Stomach (tissue), 9 donors: ENCODE results near the gene GKAP1. TPM values are rescaled to one million over a fixed set of nuclear protein-coding genes. Genes with fewer than 3 reads are reported as not detected.

ENCODE experiments used
- DNase-seq, 2 donors: peaks; one replicate each; pipeline versions ENCODE4 v3.0.0 to v3.0.0-alpha.2; 2013 to 2019
- H3K27ac ChIP-seq, 5 donors: fragments of 200-600 bp in 4 of 5; sonication (generic) in 4 of 5; one replicate each; pipeline ENCODE4 v1.5.1; 2013 to 2019; ENCODE audit warnings: mild to moderate bottlenecking in 1 of 5, moderate library complexity in 1 of 5
- H3K27me3 ChIP-seq, 3 donors: fragments of 200-600 bp; sonication (generic); one replicate each; pipeline ENCODE4 v1.5.1; 2017 to 2019; ENCODE audit warnings: mixed run types in 1 of 3
- H3K36me3 ChIP-seq, 4 donors: fragments of 200-600 bp; sonication (generic); 1 replicate in 3 of 4; 2 replicates in 1 of 4; pipeline ENCODE4 v1.5.1; 2016 to 2019
- H3K4me1 ChIP-seq, 4 donors: fragments of 200-600 bp; sonication (generic); one replicate each; pipeline ENCODE4 v1.5.1; 2016 to 2019
- H3K4me3 ChIP-seq, 4 donors: fragments of 200-600 bp; sonication (generic) in 3 of 4; one replicate each; pipeline ENCODE4 v1.5.1; 2016 to 2019; ENCODE audit warnings: mild to moderate bottlenecking in 1 of 4
- H3K9me3 ChIP-seq, 4 donors: fragments of 200-600 bp; sonication (generic); one replicate each; pipeline ENCODE4 v1.5.1; 2016 to 2019
- CTCF ChIP-seq, 7 experiments: fragments of 450-650 bp in 4 of 7; fragments of 200-600 bp in 3 of 7; sonication (generic) in 3 of 7; IDR thresholded peaks; one replicate each; pipeline ENCODE4 v1.5.1; 2016 to 2019; ENCODE audit warnings: antibody characterized with exemption in 7 of 7, control low read depth in 2 of 7, mild to moderate bottlenecking in 1 of 7
- EP300 ChIP-seq: sonication (generic); formaldehyde crosslinking; IDR thresholded peaks from one replicate; pipeline ENCODE4 v1.6.1; 2017; ENCODE audit warnings: antibody characterized with exemption
- POLR2A ChIP-seq, 4 donors: fragments of 450-650 bp; IDR thresholded peaks; one replicate each; pipeline ENCODE4 v1.6.1; 2016; ENCODE audit warnings: antibody characterized with exemption in 4 of 4, control low read depth in 2 of 4, mild to moderate bottlenecking in 1 of 4, moderate library complexity in 1 of 4
- POLR2AphosphoS5 ChIP-seq, 3 donors: sonication (generic); formaldehyde crosslinking; IDR thresholded peaks; one replicate each; pipeline ENCODE4 v1.6.1; 2016; ENCODE audit warnings: antibody characterized with exemption in 3 of 3
- WGBS, 5 donors: extraction: QIAGEN DNeasy Blood & Tissue Kit in 3 of 5; methylation state at CpG; one replicate each; pipeline versions ENCODE4 v1.1.5 to v1.1.7; 2013 to 2018; 5-methylcytosine and 5-hydroxymethylcytosine counted together
- intact Hi-C: fragments of 100-400 bp; cut with DNase I; formaldehyde crosslinking; loops from one replicate; pipeline ENCODE4 v1.15.1; 2023; ENCODE audit warnings: low total_unique reads
- polyA plus RNA-seq, 3 donors: library from polyadenylated mRNA; stranded (reverse); fragments of 200-250 nt; gene quantifications; one replicate each; pipeline ENCODE4 v1.2.3, GENCODE V29; 2013
- total RNA-seq, 5 donors: library from RNA; depleted of rRNA; stranded (reverse); fragments of >200 nt; gene quantifications; one replicate each; pipeline versions ENCODE4 v1.1.0 to v1.2.3, GENCODE V29; 2014 to 2016
- donor health status: healthy with polysubstance abuse.
- donor health status: Bipolar disorder and iron deficiency.
- donor health status: healthy.

Gene GKAP1
- total and polyA plus RNA-seq, 8 donors: 4.7 to 32.7 (median 10.3) TPM

DNA sequence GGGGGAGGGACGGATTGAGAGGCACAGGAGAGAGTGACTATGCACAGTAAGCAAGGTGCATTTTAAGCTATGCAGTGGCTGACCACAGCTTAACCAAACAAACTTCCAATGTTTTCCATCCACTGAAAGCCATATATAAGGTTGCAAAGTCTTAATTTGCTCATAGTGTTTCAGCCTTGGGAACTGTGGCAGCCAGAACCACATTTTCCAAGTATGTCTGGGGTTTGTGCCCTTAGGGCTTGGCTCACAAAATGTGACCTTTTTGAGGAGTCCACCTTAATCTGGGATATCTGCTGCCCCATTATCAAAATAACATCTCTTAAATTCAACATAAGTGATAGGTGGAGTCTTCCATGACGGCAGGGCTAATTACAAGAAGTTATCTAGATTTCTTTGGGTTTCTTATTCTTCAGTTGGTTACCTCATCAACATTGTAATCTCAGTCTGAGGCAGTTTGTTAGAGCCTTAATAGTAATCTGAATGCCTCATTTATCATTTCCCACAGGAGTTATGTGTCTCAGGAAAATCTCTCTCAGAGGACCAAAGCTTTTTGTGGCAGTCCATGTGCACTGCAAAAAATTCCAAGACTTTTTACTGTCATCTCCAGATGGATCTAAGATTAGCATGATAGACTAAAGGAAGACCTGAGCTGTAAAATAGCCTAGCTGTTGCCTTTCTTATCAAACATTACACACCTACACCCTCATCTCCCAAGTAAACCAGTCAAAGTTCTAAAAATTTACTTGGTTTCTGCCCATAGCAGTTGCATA, 94.7 kb downstream of the GKAP1 start:
- Histone ChIP-seq H3K4me3 (no peak overlapping the region), H3K36me3 (no peaks in the 10 kb centered on the region), H3K9me3 (peaks cover 0 to 7% (median 3%) of the 10 kb centered on the region in 4 donors), H3K27ac (no peak overlapping the region), H3K27me3 (no peaks in the 10 kb centered on the region), H3K4me1 (no peaks in the 10 kb centered on the region)
- intact Hi-C loops: no loop called here
- 61 to 85% (median 73%) methylated on average over 2 of the region's 2 CpGs for WGBS, 5 donors
- TF ChIP-seq POLR2A (IDR thresholded peaks at IDR 0.05): no peak
- no peak for TF ChIP-seq EP300
- no peak for TF ChIP-seq POLR2AphosphoS5 (IDR thresholded peaks at IDR 0.05)
- no peak for TF ChIP-seq CTCF (IDR thresholded peaks at IDR 0.05)
- no peak for DNase-seq

DNA sequence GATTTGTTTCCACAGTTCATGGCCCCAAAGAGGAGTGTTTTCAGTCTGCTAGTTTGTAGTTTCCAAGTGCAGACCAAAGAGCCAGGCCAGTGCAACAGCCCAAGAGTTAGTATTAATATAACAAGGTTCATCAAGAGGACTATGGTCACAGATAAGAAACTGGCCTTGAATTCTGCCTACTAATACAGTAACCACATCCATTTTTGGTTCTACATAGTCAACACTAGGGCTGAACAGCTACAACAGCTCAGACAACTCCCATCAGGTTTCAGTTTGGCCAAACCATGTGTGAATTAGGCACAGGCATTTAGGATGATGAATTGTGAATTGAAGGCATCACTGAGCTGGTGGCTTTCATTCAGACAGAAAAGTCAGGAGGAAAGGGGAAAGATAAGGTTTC, 96.1 kb downstream of the GKAP1 start:
- intact Hi-C loops: no loop called here
- H3K36me3 ChIP-seq: no peaks in the 10 kb centered on the region

GRCh38 chr9:83715794-83716193, 101.8 kb downstream of the GKAP1 start:
- no peak for DNase-seq
- H3K9me3 ChIP-seq: peaks cover 0 to 7% (median 2%) of the 10 kb centered on the region in 4 donors
- no peak for TF ChIP-seq POLR2A (IDR thresholded peaks at IDR 0.05)
- TF ChIP-seq POLR2AphosphoS5 (IDR thresholded peaks at IDR 0.05): no peak
- no peak for TF ChIP-seq CTCF (IDR thresholded peaks at IDR 0.05)
- TF ChIP-seq EP300: no peak
- intact Hi-C loops: no loop called here
- no peaks in the 10 kb centered on the region for H3K4me1 ChIP-seq
- no peak overlapping the region for H3K4me3 ChIP-seq
- H3K36me3 ChIP-seq: peaks cover 0 to 9% (median 0%) of the 10 kb centered on the region in 4 donors
- no peak overlapping the region for H3K27ac ChIP-seq
- H3K27me3 ChIP-seq: no peaks in the 10 kb centered on the region

More for the DNA sequence above, 96.1 kb downstream of the GKAP1 start:
- Histone ChIP-seq H3K9me3 (peaks cover 0 to 8% (median 3%) of the 10 kb centered on the region in 4 donors), H3K27ac (no peak overlapping the region), H3K4me1 (no peaks in the 10 kb centered on the region), H3K27me3 (no peaks in the 10 kb centered on the region), H3K4me3 (no peak overlapping the region)
- DNase-seq: no peak
- no peak for TF ChIP-seq EP300
- TF ChIP-seq POLR2A (IDR thresholded peaks at IDR 0.05): no peak

DNA sequence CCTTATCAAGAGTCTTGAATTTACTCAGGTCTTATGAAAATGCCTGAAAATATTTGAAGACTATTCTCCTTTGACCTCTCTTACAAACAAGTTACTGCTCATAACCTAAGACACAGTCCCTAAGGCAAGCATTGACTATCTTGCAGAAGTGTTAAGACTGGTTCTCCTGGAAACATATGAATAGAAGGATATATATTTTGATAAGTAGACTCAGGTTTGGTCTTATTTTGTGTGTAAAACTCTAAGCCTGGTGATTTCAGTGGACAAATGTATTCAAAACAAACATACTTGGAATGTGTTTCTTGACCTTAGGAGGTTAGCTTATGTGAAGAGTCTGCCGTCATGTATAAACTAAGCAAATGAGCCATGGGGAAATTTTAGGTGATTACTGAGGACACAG, 102.3 kb downstream of the GKAP1 start:
- intact Hi-C loops: no loop called here
- H3K9me3 ChIP-seq: peaks cover 0 to 7% (median 2%) of the 10 kb centered on the region in 4 donors
- no peaks in the 10 kb centered on the region for H3K4me1 ChIP-seq
- WGBS, 5 donors: 62 to 71% (median 67%) methylated on average over 1 of the region's 1 CpG
- TF ChIP-seq POLR2A (IDR thresholded peaks at IDR 0.05) (no peak), POLR2AphosphoS5 (IDR thresholded peaks at IDR 0.05) (no peak), CTCF (IDR thresholded peaks at IDR 0.05) (no peak), EP300 (no peak)
- no peak overlapping the region for H3K4me3 ChIP-seq
- H3K36me3 ChIP-seq: peaks cover 0 to 9% (median 0%) of the 10 kb centered on the region in 4 donors
- no peak for DNase-seq
- no peaks in the 10 kb centered on the region for H3K27me3 ChIP-seq
- H3K27ac ChIP-seq: no peak overlapping the region

DNA sequence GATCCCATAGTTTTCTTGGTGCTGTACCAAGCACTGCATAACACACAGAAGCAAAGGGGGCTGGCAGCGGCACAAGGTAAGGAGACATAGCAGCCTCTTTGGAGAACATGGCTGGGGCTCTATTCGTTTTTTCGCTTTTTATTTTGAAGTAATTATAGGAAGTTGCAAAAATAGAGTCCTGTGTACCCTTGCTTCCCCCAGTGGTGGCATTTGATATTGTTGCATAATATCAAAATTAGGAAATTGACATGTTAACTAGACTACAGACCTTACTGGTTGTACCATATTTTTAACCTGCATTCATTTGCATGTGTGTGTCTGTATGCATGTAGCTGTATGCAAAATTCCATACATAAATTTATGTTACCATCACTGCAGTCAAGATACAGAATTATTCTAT, 103.2 kb downstream of the GKAP1 start:
- no peaks in the 10 kb centered on the region for H3K4me1 ChIP-seq
- DNase-seq: no peak
- H3K27me3 ChIP-seq: no peaks in the 10 kb centered on the region
- H3K9me3 ChIP-seq: peaks cover 0 to 7% (median 2%) of the 10 kb centered on the region in 4 donors
- H3K4me3 ChIP-seq: no peak overlapping the region
- TF ChIP-seq CTCF (IDR thresholded peaks at IDR 0.05) (peak in 2 of 7 experiments; percentile 8 to 31), POLR2A (IDR thresholded peaks at IDR 0.05) (no peak)
- H3K36me3 ChIP-seq: peaks cover 0 to 9% (median 0%) of the 10 kb centered on the region in 4 donors
- intact Hi-C loops: no loop called here
- H3K27ac ChIP-seq: no peak overlapping the region
- WGBS, 5 donors: 58 to 81% (median 75%) methylated on average over 3 of the region's 3 CpGs
